ENCODE measurements around the gene POLRMT. TPM values are rescaled to one million over a fixed set of nuclear protein-coding genes. Genes with fewer than 3 reads are reported as not detected.

POLRMT gene
- total and polyA plus RNA-seq, 2 experiments from 2014 or later: 98.0 to 148 TPM

- TF ChIP-seq ZNF462 (CRISPR knock-in tag; IDR thresholded peaks at IDR 0.05): no peak
- TF ChIP-seq STAT1 (IDR thresholded peaks at IDR 0.05; ENCODE audit: unreplicated experiment): no peak
- no peak for TF ChIP-seq ZNF331 (CRISPR knock-in tag; IDR thresholded peaks at IDR 0.05; ENCODE audit: low read depth)
- TF ChIP-seq EZH2phosphoT487 (IDR thresholded peaks at IDR 0.05; ENCODE audit: unreplicated experiment): no peak
- TF ChIP-seq POLR2AphosphoS5 (IDR thresholded peaks at IDR 0.05; ENCODE audit: low read depth): no peak
- no peak for TF ChIP-seq ETS1 (IDR thresholded peaks at IDR 0.05)
Observed at GRCh38 chr19:661427-662196, 28.3 kb upstream of the POLRMT start (continued).

GRCh38 chr19:660793-661426, 27.6 kb upstream of the POLRMT start:
- Histone ChIP-seq H2AFZ (no peak overlapping the region), H3K4me1 (ENCODE audit: insufficient read depth) (peaks cover 6% of the 10 kb centered on the region), H3K27ac (ENCODE audit: low read depth) (no peak overlapping the region), H3F3A (replicated peaks; ENCODE audit: low read depth) (peaks cover 8% of the 10 kb centered on the region; the same call in 1 of the 2 replicates), H3K4me3 (peak overlapping the region; percentile 82; the same call in 1 of the 2 replicates), H3K4me2 (peak overlapping the region; percentile 90; the same call in 1 of the 2 replicates), H3K36me3 (ENCODE audit: insufficient read depth) (no peaks in the 10 kb centered on the region), H3K9me2 (ENCODE audit: insufficient read depth) (no peaks in the 10 kb centered on the region), H4K20me1 (replicated peaks; ENCODE audit: insufficient read depth) (peaks cover 37% of the 10 kb centered on the region), H3K79me2 (replicated peaks; ENCODE audit: insufficient read depth) (peaks cover 70% of the 10 kb centered on the region), H3K27me3 (ENCODE audit: insufficient read depth) (no peaks in the 10 kb centered on the region)
- Mint-ChIP-seq H3K4me3 (peak overlapping the region; percentile 82), H3K36me3 (ENCODE audit: low read depth) (no peaks in the 10 kb centered on the region; the same call in 1 of the 3 replicates), H3K27ac (peak overlapping the region; percentile 62), H3K27me3 (ENCODE audit: insufficient read depth, low read depth, poor library complexity) (peaks cover 14% of the 10 kb centered on the region), H3K4me1 (peaks cover 13% of the 10 kb centered on the region), H3K9me3 (peaks cover 7% of the 10 kb centered on the region; the same call in 2 of the 3 replicates)
- DNase-seq (ENCODE audit: low spot score) (no peak), ATAC-seq (no peak)
- TF ChIP-seq POLR2AphosphoS5 (IDR thresholded peaks at IDR 0.05; ENCODE audit: low read depth): no peak
- no peak for TF ChIP-seq EZH2 (IDR thresholded peaks at IDR 0.05; ENCODE audit: low read depth, unreplicated experiment)
- TF ChIP-seq CTCF (conservative IDR thresholded peaks at IDR 0.05; ENCODE audit: low read depth in 2 of 2): no peak
- no peak for TF ChIP-seq REST (IDR thresholded peaks at IDR 0.05; ENCODE audit: unreplicated experiment)
- no peak for TF ChIP-seq ZNF331 (CRISPR knock-in tag; IDR thresholded peaks at IDR 0.05; ENCODE audit: low read depth)
